Common myeloid progenitor, CD34-positive (primary cell): ENCODE measurements around the gene MOCOS.

Experiments used
- CTCF ChIA-PET: fragments of 350-600 bp; sonication (Branson Sonifier 250); formaldehyde crosslinking; loops from one replicate; lab custom pipeline; 2021; ENCODE audit warnings: antibody characterized with exemption; lab: Charles Lee
- POLR2A ChIA-PET: fragments of 350-600 bp; sonication (Branson Sonifier 250); formaldehyde crosslinking; loops from one replicate; lab custom pipeline; 2021; ENCODE audit warnings: antibody characterized with exemption; lab: Charles Lee
- DNase-seq, 3 donors: peaks; one replicate each; pipeline versions ENCODE4 v3.0.0 to v3.0.0-alpha.2; 2013
- H3K27ac ChIP-seq, 2 experiments: 1 replicate in 1 of 2; 2 replicates in 1 of 2; pipeline ENCODE4 v1.7.0; 2013; ENCODE audit warnings: inconsistent platforms in 2 of 2, low read length in 2 of 2, mild to moderate bottlenecking in 2 of 2, low read depth in 1 of 2, moderate library complexity in 1 of 2; ENCODE audit not compliant: severe bottlenecking in 2 of 2, insufficient read depth in 1 of 2, poor library complexity in 1 of 2
- H3K27me3 ChIP-seq, 5 experiments: replicated peaks in 2 of 5; 1 replicate in 3 of 5; 2 replicates in 2 of 5; pipeline versions ENCODE4 v1.6.1 to v1.7.0; 2013; ENCODE audit warnings: low read length in 4 of 5, mild to moderate bottlenecking in 2 of 5, moderate library complexity in 2 of 5, inconsistent platforms in 1 of 5; ENCODE audit not compliant: insufficient read depth in 5 of 5, control insufficient read depth in 4 of 5
- H3K36me3 ChIP-seq, 4 experiments: 1 replicate in 2 of 4; 2 replicates in 2 of 4; pipeline versions ENCODE4 v1.6.1 to v1.7.0; 2013; ENCODE audit warnings: low read length in 3 of 4, control low read depth in 1 of 4, mild to moderate bottlenecking in 1 of 4; ENCODE audit not compliant: control insufficient read depth in 4 of 4, insufficient read depth in 4 of 4
- H3K4me1 ChIP-seq, 4 experiments: 1 replicate in 3 of 4; 2 replicates in 1 of 4; pipeline versions ENCODE4 v1.6.1 to v1.7.1; 2013; ENCODE audit warnings: low read length in 3 of 4, mild to moderate bottlenecking in 3 of 4, control low read depth in 1 of 4, inconsistent platforms in 1 of 4, moderate library complexity in 1 of 4; ENCODE audit not compliant: control insufficient read depth in 4 of 4, insufficient read depth in 4 of 4; ENCODE audit errors: control extremely low read depth in 1 of 4
- H3K4me3 ChIP-seq, 7 experiments: 1 replicate in 4 of 7; 2 replicates in 3 of 7; pipeline versions ENCODE4 v1.5.1 to v1.7.0; 2013; ENCODE audit warnings: mild to moderate bottlenecking in 7 of 7, low read length in 6 of 7, moderate library complexity in 6 of 7, inconsistent platforms in 2 of 7, low read depth in 2 of 7, control low read depth in 1 of 7; ENCODE audit not compliant: insufficient read depth in 4 of 7, control insufficient read depth in 1 of 7; ENCODE audit errors: extremely low read depth in 1 of 7
- H3K9me3 ChIP-seq, 5 experiments: 1 replicate in 4 of 5; 2 replicates in 1 of 5; pipeline versions ENCODE4 v1.6.1 to v1.7.1; 2013; ENCODE audit warnings: low read length in 4 of 5, mild to moderate bottlenecking in 2 of 5, inconsistent platforms in 1 of 5, low read depth in 1 of 5, moderate library complexity in 1 of 5; ENCODE audit not compliant: control insufficient read depth in 4 of 5, insufficient read depth in 2 of 5; ENCODE audit errors: control extremely low read depth in 1 of 5
- WGBS: methylation state at CpG from one replicate; pipeline ENCODE4 v1.1.5; 2013; ENCODE audit not compliant: insufficient coverage; 5-methylcytosine and 5-hydroxymethylcytosine counted together

The MOCOS gene

GRCh38 chr18:36294031-36294430 is 106.7 kb downstream of the MOCOS start:
- WGBS: 80% methylated on average over 1 of the region's 1 CpG
- Histone ChIP-seq H3K4me1 (peaks cover 0 to 18% (median 12%) of the 10 kb centered on the region in 4 experiments), H3K27me3 (peaks cover 12 to 60% (median 20%) of the 10 kb centered on the region in 5 experiments), H3K27ac (no peak overlapping the region), H3K9me3 (peaks cover 0 to 7% (median 2%) of the 10 kb centered on the region in 5 experiments), H3K4me3 (no peak overlapping the region), H3K36me3 (no peaks in the 10 kb centered on the region)
- CTCF ChIA-PET: interaction anchor here (1.6 to 1.8 kb wide), 2 partner anchors 8 to 10 kb away, joined by 4 to 7 read pairs; no protein-coding TSS in a partner anchor
- POLR2A ChIA-PET: no interaction called here
- no peak for DNase-seq

GRCh38 chr18:36295214-36295613 is 107.9 kb downstream of the MOCOS start:
- no peaks in the 10 kb centered on the region for H3K36me3 ChIP-seq
- H3K9me3 ChIP-seq: peaks cover 0 to 11% (median 6%) of the 10 kb centered on the region in 5 experiments
- POLR2A ChIA-PET: interaction anchor here (0.5 to 0.6 kb wide), 2 partner anchors 11 to 37 kb away, joined by 3 to 4 read pairs; no protein-coding TSS in a partner anchor
- CTCF ChIA-PET: interaction anchor here (0.6 to 1.8 kb wide), 2 partner anchors 9 to 272 kb away, joined by 3 to 4 read pairs; no protein-coding TSS in a partner anchor
- no peak overlapping the region for H3K4me3 ChIP-seq
- H3K27ac ChIP-seq: no peak overlapping the region
- peaks cover 0 to 18% (median 12%) of the 10 kb centered on the region in 4 experiments for H3K4me1 ChIP-seq
- H3K27me3 ChIP-seq: peaks cover 14 to 72% (median 30%) of the 10 kb centered on the region in 5 experiments
- no CpG with 5 or more reads among the region's 1 CpG for WGBS
- DNase-seq: no peak

GRCh38 chr18:36295880-36296301 is 108.6 kb downstream of the MOCOS start:
- Histone ChIP-seq H3K4me3 (no peak overlapping the region), H3K36me3 (no peaks in the 10 kb centered on the region), H3K4me1 (peaks cover 0 to 18% (median 12%) of the 10 kb centered on the region in 4 experiments), H3K27me3 (peaks cover 14 to 78% (median 36%) of the 10 kb centered on the region in 5 experiments), H3K27ac (no peak overlapping the region), H3K9me3 (peaks cover 0 to 11% (median 6%) of the 10 kb centered on the region in 5 experiments)
- ChIA-PET POLR2A (no interaction called here), CTCF (interaction anchor here (1.0 to 1.8 kb wide), 3 partner anchors 10 to 200 kb away, joined by 3 to 4 read pairs (median 3); no protein-coding TSS in a partner anchor)
- WGBS: 35% methylated on average over 12 of the region's 21 CpGs
- peak in 1 of 3 donors; percentile 2 for DNase-seq

- ChIA-PET POLR2A (no interaction called here), CTCF (interaction anchor here (1.0 kb wide), 2 partner anchors 13 to 201 kb away, joined by 3 read pairs; no protein-coding TSS in a partner anchor)
- Histone ChIP-seq H3K27me3 (peaks cover 14 to 85% (median 43%) of the 10 kb centered on the region in 5 experiments), H3K9me3 (peaks cover 0 to 11% (median 6%) of the 10 kb centered on the region in 5 experiments), H3K27ac (no peak overlapping the region), H3K36me3 (no peaks in the 10 kb centered on the region), H3K4me3 (peak overlapping the region in 5 of 7 experiments; percentile 20 to 70 (median 58)), H3K4me1 (peaks cover 0 to 18% (median 12%) of the 10 kb centered on the region in 4 experiments)
- WGBS: under 1% methylated on average over 24 of the region's 47 CpGs
- DNase-seq: peak; percentile 52 to 56 (median 53)
Measured at GRCh38 chr18:36296650-36297416, 109.5 kb downstream of the MOCOS start.

GRCh38 chr18:36297417-36298125 is 110.3 kb downstream of the MOCOS start, which contains the start of gene FHOD3:
TSS of gene FHOD3 (plus strand) at chr18:36297713. CDS start at chr18:36297836, 123 bp downstream.
- Histone ChIP-seq H3K36me3 (no peaks in the 10 kb centered on the region), H3K27ac (no peak within 1 kb of the TSS), H3K27me3 (peaks cover 14 to 90% (median 49%) of the 10 kb centered on the region in 5 experiments), H3K4me1 (peaks cover 0 to 18% (median 12%) of the 10 kb centered on the region in 4 experiments), H3K9me3 (peaks cover 0 to 11% (median 6%) of the 10 kb centered on the region in 5 experiments), H3K4me3 (peak within 1 kb of the TSS in 6 of 7 experiments; percentile 20 to 70 (median 51))
- ChIA-PET POLR2A (no interaction called here), CTCF (interaction anchor here (1.5 kb wide), 1 partner anchor 280 kb away, joined by 4 read pairs; no protein-coding TSS in a partner anchor)
- DNase-seq: peak; percentile 2 to 34 (median 26)
- 0% methylated on average over 61 of the region's 91 CpGs for WGBS

GRCh38 chr18:36298126-36298741 is 110.9 kb downstream of the MOCOS start:
- H3K9me3 ChIP-seq: peaks cover 0 to 10% (median 6%) of the 10 kb centered on the region in 5 experiments
- DNase-seq: peak; percentile 3 to 35 (median 22)
- POLR2A ChIA-PET: no interaction called here
- H3K27me3 ChIP-seq: peaks cover 14 to 90% (median 54%) of the 10 kb centered on the region in 5 experiments
- H3K36me3 ChIP-seq: no peaks in the 10 kb centered on the region
- H3K4me3 ChIP-seq: peak overlapping the region in 5 of 7 experiments; percentile 20 to 70 (median 58)
- under 1% methylated on average over 34 of the region's 67 CpGs for WGBS
- no peak overlapping the region for H3K27ac ChIP-seq
- CTCF ChIA-PET: interaction anchor here (1.5 kb wide), 1 partner anchor 281 kb away, joined by 4 read pairs; no protein-coding TSS in a partner anchor
- peaks cover 0 to 18% (median 12%) of the 10 kb centered on the region in 4 experiments for H3K4me1 ChIP-seq
